Measurements from ENCODE around the gene ZNF865. TPM values are rescaled to one million over a fixed set of nuclear protein-coding genes. Genes with fewer than 3 reads are reported as not detected.

Gene ZNF865
- total and polyA plus RNA-seq, 2 donors (not counting 3 experiments of a cell fraction or from before 2014, with no cell fraction given): 4.0 to 10.1 TPM

- Histone ChIP-seq H3K4me3 (replicated peaks in 1 of 3; ENCODE audit: insufficient read depth in 1 of 3, low read depth in 1 of 3, low read length in 3 of 3) (peak within 1 kb of the TSS; percentile 58 to 78 (median 74)), H3K9ac (replicated peaks; ENCODE audit: extremely low read depth, insufficient read depth, low read length) (peak within 1 kb of the TSS; percentile 84), H4K20me1 (replicated peaks; ENCODE audit: control insufficient read depth, extremely low read depth, insufficient read depth, low read length) (no peaks in the 10 kb centered on the region), H3K36me3 (ENCODE audit: control insufficient read depth in 2 of 2, extremely low read depth in 1 of 2, insufficient read depth in 2 of 2, low read length in 2 of 2) (peaks cover 0 to 3% of the 10 kb centered on the region in 2 experiments), H3K9me1 (replicated peaks; ENCODE audit: control insufficient read depth, extremely low read depth, insufficient read depth, low read length) (no peaks in the 10 kb centered on the region), H3K9me3 (replicated peaks; ENCODE audit: control insufficient read depth, insufficient read depth, low read length) (no peaks in the 10 kb centered on the region), H3K4me2 (ENCODE audit: insufficient read depth, low read length) (peak within 1 kb of the TSS; percentile 94), H3K79me2 (ENCODE audit: control insufficient read depth, insufficient read depth, low read length) (no peaks in the 10 kb centered on the region), H3K27me3 (ENCODE audit: control insufficient read depth in 2 of 2, insufficient read depth in 2 of 2, low read length in 2 of 2) (no peaks in the 10 kb centered on the region), H2AFZ (ENCODE audit: low read depth, low read length) (peak within 1 kb of the TSS; percentile 100), H3K27ac (ENCODE audit: insufficient read depth, low read depth, low read length) (peak within 1 kb of the TSS; percentile 54), H3K4me1 (ENCODE audit: control insufficient read depth, extremely low read depth, insufficient read depth, low read length) (peaks cover 6% of the 10 kb centered on the region)
- FAIRE-seq (peak; percentile 89), DNase-seq (ENCODE audit: low read depth, low spot score) (peak; percentile 92)
- dilution Hi-C loops (cut with MboI; ENCODE audit: extremely low pct_ligation_motif_present, low sequenced_read_pairs): no loop called here
- no TSS peak for BruUV-seq (replicated peaks)
- ChIA-PET CTCF (interaction anchor here (0.7 to 2.9 kb wide), 10 partner anchors 9 to 483 kb away, joined by 3 to 15 read pairs (median 6); partner anchors contain the start of gene ZNF865), POLR2A (interaction anchor here (0.6 to 1.4 kb wide), 8 partner anchors 25 to 1151 kb away, joined by 3 to 10 read pairs (median 5); partner anchors contain the start of genes CDC42EP5, FIZ1 and ZSCAN5A)
- intact Hi-C loops (cut with micrococcal nuclease): loop anchor here (1.0 kb wide), 3 partner anchors 19 to 163 kb away; partner anchors contain the start of genes FIZ1, ISOC2 and ZNF865
- TF ChIP-seq JUN (IDR thresholded peaks at IDR 0.05; ENCODE audit: borderline replicate concordance, insufficient read depth, insufficient read length, low read depth) (no peak), POLR2AphosphoS5 (IDR thresholded peaks at IDR 0.05; ENCODE audit: insufficient read depth, low read depth, low read length) (peak; percentile 84), POLR2A (IDR thresholded peaks at IDR 0.05; ENCODE audit: low read depth, low read length) (peak; percentile 80)
Observed at GRCh38 chr19:55624109-55625003, 18.9 kb downstream of the ZNF865 start, which contains the start of gene ZNF784. ZNF784 (minus strand) TSS chr19:55624566; CDS start chr19:55624561, 5 bp downstream.

GRCh38 chr19:55625004-55625326 is 19.5 kb downstream of the ZNF865 start:
- dilution Hi-C loops (cut with MboI; ENCODE audit: extremely low pct_ligation_motif_present, low sequenced_read_pairs) (no loop called here), intact Hi-C loops (cut with micrococcal nuclease) (no loop called here)
- peak overlapping the region in 2 of 3 experiments; percentile 74 to 78 for H3K4me3 ChIP-seq (replicated peaks in 1 of 3; ENCODE audit: insufficient read depth in 1 of 3, low read depth in 1 of 3, low read length in 3 of 3)
- no peaks in the 10 kb centered on the region for H3K9me1 ChIP-seq (replicated peaks; ENCODE audit: control insufficient read depth, extremely low read depth, insufficient read depth, low read length)
- H3K79me2 ChIP-seq (ENCODE audit: control insufficient read depth, insufficient read depth, low read length): no peaks in the 10 kb centered on the region
- peak overlapping the region; percentile 94 for H3K4me2 ChIP-seq (ENCODE audit: insufficient read depth, low read length)
- no peaks in the 10 kb centered on the region for H3K27me3 ChIP-seq (ENCODE audit: control insufficient read depth in 2 of 2, insufficient read depth in 2 of 2, low read length in 2 of 2)
- no peaks in the 10 kb centered on the region for H3K9me3 ChIP-seq (replicated peaks; ENCODE audit: control insufficient read depth, insufficient read depth, low read length)
- peak overlapping the region; percentile 84 for H3K9ac ChIP-seq (replicated peaks; ENCODE audit: extremely low read depth, insufficient read depth, low read length)
- TF ChIP-seq JUN (IDR thresholded peaks at IDR 0.05; ENCODE audit: borderline replicate concordance, insufficient read depth, insufficient read length, low read depth) (no peak), EZH2 (IDR thresholded peaks at IDR 0.05; ENCODE audit: borderline replicate concordance, low read depth, low read length, severe bottlenecking) (no peak), GATA2 (IDR thresholded peaks at IDR 0.05; ENCODE audit: insufficient read depth, insufficient read length, low read depth, low read length) (no peak), MAX (IDR thresholded peaks at IDR 0.05; ENCODE audit: insufficient read depth, insufficient read length) (no peak), FOS (IDR thresholded peaks at IDR 0.05; ENCODE audit: borderline replicate concordance, insufficient read depth, low read length) (no peak), POLR2A (IDR thresholded peaks at IDR 0.05; ENCODE audit: low read depth, low read length) (no peak), POLR2AphosphoS5 (IDR thresholded peaks at IDR 0.05; ENCODE audit: insufficient read depth, low read depth, low read length) (no peak), MYC (IDR thresholded peaks at IDR 0.05; ENCODE audit: low read depth, low read length) (no peak)
- TF ChIP-seq, protein P1, sequence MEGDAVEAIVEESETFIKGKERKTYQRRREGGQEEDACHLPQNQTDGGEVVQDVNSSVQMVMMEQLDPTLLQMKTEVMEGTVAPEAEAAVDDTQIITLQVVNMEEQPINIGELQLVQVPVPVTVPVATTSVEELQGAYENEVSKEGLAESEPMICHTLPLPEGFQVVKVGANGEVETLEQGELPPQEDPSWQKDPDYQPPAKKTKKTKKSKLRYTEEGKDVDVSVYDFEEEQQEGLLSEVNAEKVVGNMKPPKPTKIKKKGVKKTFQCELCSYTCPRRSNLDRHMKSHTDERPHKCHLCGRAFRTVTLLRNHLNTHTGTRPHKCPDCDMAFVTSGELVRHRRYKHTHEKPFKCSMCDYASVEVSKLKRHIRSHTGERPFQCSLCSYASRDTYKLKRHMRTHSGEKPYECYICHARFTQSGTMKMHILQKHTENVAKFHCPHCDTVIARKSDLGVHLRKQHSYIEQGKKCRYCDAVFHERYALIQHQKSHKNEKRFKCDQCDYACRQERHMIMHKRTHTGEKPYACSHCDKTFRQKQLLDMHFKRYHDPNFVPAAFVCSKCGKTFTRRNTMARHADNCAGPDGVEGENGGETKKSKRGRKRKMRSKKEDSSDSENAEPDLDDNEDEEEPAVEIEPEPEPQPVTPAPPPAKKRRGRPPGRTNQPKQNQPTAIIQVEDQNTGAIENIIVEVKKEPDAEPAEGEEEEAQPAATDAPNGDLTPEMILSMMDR (IDR thresholded peaks at IDR 0.05; ENCODE audit: extremely low read depth in 1 of 2, insufficient read depth in 1 of 2, low read depth in 1 of 2, low read length in 2 of 2): no peak
- H3K36me3 ChIP-seq (ENCODE audit: control insufficient read depth in 2 of 2, extremely low read depth in 1 of 2, insufficient read depth in 2 of 2, low read length in 2 of 2): peaks cover 0 to 3% of the 10 kb centered on the region in 2 experiments
- peak overlapping the region; percentile 100 for H2AFZ ChIP-seq (ENCODE audit: low read depth, low read length)
- no peak overlapping the region for H3K27ac ChIP-seq (ENCODE audit: insufficient read depth, low read depth, low read length)
- no peaks in the 10 kb centered on the region for H4K20me1 ChIP-seq (replicated peaks; ENCODE audit: control insufficient read depth, extremely low read depth, insufficient read depth, low read length)
- no peak for DNase-seq (ENCODE audit: low read depth, low spot score)
- H3K4me1 ChIP-seq (ENCODE audit: control insufficient read depth, extremely low read depth, insufficient read depth, low read length): peaks cover 6% of the 10 kb centered on the region
- ChIA-PET CTCF (interaction anchor here (0.7 to 2.9 kb wide), 10 partner anchors 8 to 184 kb away, joined by 3 to 15 read pairs (median 6); partner anchors contain the start of genes ZNF524 and ZNF865), POLR2A (interaction anchor here (0.6 to 1.4 kb wide), 5 partner anchors 26 to 1152 kb away, joined by 4 to 8 read pairs (median 5); partner anchors contain the start of genes CDC42EP5 and FIZ1)
- BruUV-seq (replicated peaks): no TSS peak
- FAIRE-seq: no peak
